Endothelial cell of umbilical vein (primary cell): ENCODE data around the gene MANEAL.

Experiments used
- EZH2 ChIP-seq: IDR thresholded peaks from 2 replicates; pipeline ENCODE4 v1.6.1; 2012; ENCODE audit warnings: borderline replicate concordance, low read depth, mild to moderate bottlenecking, moderate library complexity, low read length, inconsistent platforms; ENCODE audit not compliant: severe bottlenecking
- GATA2 ChIP-seq: IDR thresholded peaks from 2 replicates; pipeline ENCODE4 v1.7.0; 2011; ENCODE audit warnings: low read depth, mild to moderate bottlenecking, moderate library complexity, mixed read lengths, low read length; ENCODE audit not compliant: insufficient read length, insufficient read depth
- MYC ChIP-seq: IDR thresholded peaks from one replicate; pipeline ENCODE4 v1.6.1; 2011; ENCODE audit warnings: mild to moderate bottlenecking, low read depth, low read length
- POLR2A ChIP-seq: IDR thresholded peaks from 2 replicates; pipeline ENCODE4 v1.6.1; 2012; ENCODE audit warnings: low read depth, mild to moderate bottlenecking, control low read depth, low read length
- POLR2AphosphoS5 ChIP-seq: IDR thresholded peaks from 2 replicates; pipeline ENCODE4 v1.6.1; 2012; ENCODE audit warnings: low read depth, mild to moderate bottlenecking, control low read depth, low read length, moderate library complexity; ENCODE audit not compliant: insufficient read depth
- TF ChIP-seq, protein P1 (sequence below), 2 donors: IDR thresholded peaks; 1 replicate in 1 of 2; 2 replicates in 1 of 2; pipeline ENCODE4 v1.5.1; 2011; ENCODE audit warnings: low read length in 2 of 2, mild to moderate bottlenecking in 2 of 2, moderate library complexity in 2 of 2, control low read depth in 1 of 2, inconsistent platforms in 1 of 2, low read depth in 1 of 2; ENCODE audit not compliant: insufficient read depth in 1 of 2; ENCODE audit errors: extremely low read depth in 1 of 2

DNA sequence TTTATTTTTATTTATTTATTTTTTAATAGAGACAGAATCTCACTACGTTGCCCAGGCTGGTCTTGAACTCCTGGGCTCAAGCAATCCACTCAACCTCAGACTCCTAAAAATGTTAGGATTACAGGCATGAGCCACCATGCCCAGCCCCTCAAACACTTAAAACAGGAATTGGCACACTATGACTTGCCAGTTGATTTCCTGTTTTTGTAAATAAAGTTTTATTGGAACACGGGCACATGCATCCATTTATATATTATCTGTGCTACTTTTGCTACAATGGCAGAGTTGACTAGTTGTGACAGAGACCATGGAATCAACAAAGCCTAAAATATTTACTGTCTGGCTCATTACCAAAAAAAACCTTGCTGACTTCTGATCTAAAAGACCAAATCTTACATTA is 30.4 kb downstream of the MANEAL start:
- TF ChIP-seq, protein P1, sequence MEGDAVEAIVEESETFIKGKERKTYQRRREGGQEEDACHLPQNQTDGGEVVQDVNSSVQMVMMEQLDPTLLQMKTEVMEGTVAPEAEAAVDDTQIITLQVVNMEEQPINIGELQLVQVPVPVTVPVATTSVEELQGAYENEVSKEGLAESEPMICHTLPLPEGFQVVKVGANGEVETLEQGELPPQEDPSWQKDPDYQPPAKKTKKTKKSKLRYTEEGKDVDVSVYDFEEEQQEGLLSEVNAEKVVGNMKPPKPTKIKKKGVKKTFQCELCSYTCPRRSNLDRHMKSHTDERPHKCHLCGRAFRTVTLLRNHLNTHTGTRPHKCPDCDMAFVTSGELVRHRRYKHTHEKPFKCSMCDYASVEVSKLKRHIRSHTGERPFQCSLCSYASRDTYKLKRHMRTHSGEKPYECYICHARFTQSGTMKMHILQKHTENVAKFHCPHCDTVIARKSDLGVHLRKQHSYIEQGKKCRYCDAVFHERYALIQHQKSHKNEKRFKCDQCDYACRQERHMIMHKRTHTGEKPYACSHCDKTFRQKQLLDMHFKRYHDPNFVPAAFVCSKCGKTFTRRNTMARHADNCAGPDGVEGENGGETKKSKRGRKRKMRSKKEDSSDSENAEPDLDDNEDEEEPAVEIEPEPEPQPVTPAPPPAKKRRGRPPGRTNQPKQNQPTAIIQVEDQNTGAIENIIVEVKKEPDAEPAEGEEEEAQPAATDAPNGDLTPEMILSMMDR (IDR thresholded peaks at IDR 0.05; ENCODE audit: extremely low read depth in 1 of 2, insufficient read depth in 1 of 2, low read depth in 1 of 2, low read length in 2 of 2): no peak
- no peak for TF ChIP-seq EZH2
- TF ChIP-seq POLR2A: no peak
- TF ChIP-seq GATA2: no peak
- no peak for TF ChIP-seq POLR2AphosphoS5
- no peak for TF ChIP-seq MYC
